GM12878 (cell line): ENCODE results near the gene PCNX1. TPM values are rescaled to one million over a fixed set of nuclear protein-coding genes. Genes with fewer than 3 reads are reported as not detected.
"Not testable (repeated sequence)": the region's sequence is repeated elsewhere in the genome, so short reads cannot be mapped to it uniquely, and the experiment has no call there.

ENCODE experiments used
- ATAC-seq: fragments of 200-7000 bp; cut with Tn5 transposase; 3 replicates; pipeline ENCODE4 v1.9.1; 2020; ENCODE audit warnings: mild to moderate bottlenecking, moderate library complexity
- BruUV-seq: library from RNA; stranded (reverse); fragments of 400-500 nt; replicated peaks from 2 replicates; lab custom pipeline; 2021; lab: Mats Ljungman, UMichigan
- CTCF ChIA-PET: fragments of 300-600 bp; sonication (Branson Sonifier 250); formaldehyde crosslinking; extraction: SDS; loops from one replicate; lab custom pipeline; 2021; ENCODE audit warnings: inconsistent platforms; lab: Yijun Ruan, JAX
- POLR2A ChIA-PET: fragments of 350-600 bp; formaldehyde crosslinking; extraction: SDS; loops from one replicate; lab custom pipeline; 2021; ENCODE audit warnings: inconsistent platforms; lab: Charles Lee
- RAD21 ChIA-PET: fragments of 300-600 bp; sonication (Branson Sonifier 250); formaldehyde crosslinking; loops from one replicate; lab custom pipeline; 2023; ENCODE audit warnings: antibody characterized with exemption; ENCODE audit not compliant: unreplicated experiment; lab: Charles Lee
- SMC1A ChIA-PET: fragments of 300-600 bp; sonication (Branson Sonifier 250); formaldehyde crosslinking; loops from one replicate; lab custom pipeline; 2023; ENCODE audit not compliant: unreplicated experiment, uncharacterized antibody; lab: Charles Lee
- DNase-seq: peaks from one replicate; pipeline ENCODE4 v3.0.0-alpha.2; 2011; ENCODE audit warnings: low read depth, low spot score
- FAIRE-seq: peaks from 3 replicates; lab custom pipeline; 2011; peaks lifted over from hg19 to GRCh38; lab: Jason Lieb, UNC
- H2AFZ ChIP-seq: 2 replicates; pipeline ENCODE4 v1.6.0; 2011; ENCODE audit warnings: low read depth, low read length, control low read depth; ENCODE audit not compliant: control insufficient read depth
- H3K27ac ChIP-seq: 2 replicates; pipeline ENCODE4 v1.5.1; 2011; ENCODE audit warnings: control low read depth; ENCODE audit not compliant: control insufficient read depth, insufficient read depth
- H3K27me3 ChIP-seq, 2 experiments: replicated peaks in 1 of 2; 2 replicates each; pipeline versions ENCODE4 v1.6.0 to v1.6.1; 2011; ENCODE audit warnings: low read length in 1 of 2; ENCODE audit not compliant: control insufficient read depth in 2 of 2, insufficient read depth in 2 of 2
- H3K36me3 ChIP-seq, 2 experiments: 2 replicates each; pipeline ENCODE4 v1.5.1; 2011; ENCODE audit warnings: low read length in 1 of 2; ENCODE audit not compliant: control insufficient read depth in 2 of 2, insufficient read depth in 2 of 2
- H3K4me1 ChIP-seq: 2 replicates; pipeline ENCODE4 v1.6.1; 2011; ENCODE audit warnings: mild to moderate bottlenecking, low read length, moderate library complexity, mixed read lengths; ENCODE audit not compliant: control insufficient read depth, insufficient read depth
- H3K4me2 ChIP-seq: 2 replicates; pipeline ENCODE4 v1.6.0; 2011; ENCODE audit warnings: control low read depth; ENCODE audit not compliant: control insufficient read depth, insufficient read depth
- H3K4me3 ChIP-seq: fragments of 200-600 bp; sonication (generic); 2 replicates; pipeline ENCODE4 v1.5.1; 2016
- H3K79me2 ChIP-seq: 2 replicates; pipeline ENCODE4 v1.6.0; 2011; ENCODE audit warnings: low read length; ENCODE audit not compliant: control insufficient read depth, insufficient read depth
- H3K9ac ChIP-seq: 2 replicates; pipeline ENCODE4 v1.8.0; 2011; ENCODE audit warnings: low read length, control low read depth, mixed read lengths; ENCODE audit not compliant: control insufficient read depth, insufficient read depth
- H3K9me3 ChIP-seq: replicated peaks from 3 replicates; pipeline ENCODE4 v1.5.1; 2011; ENCODE audit warnings: mild to moderate bottlenecking, low read length; ENCODE audit not compliant: control insufficient read depth, insufficient read depth
- H4K20me1 ChIP-seq: 2 replicates; pipeline ENCODE4 v1.6.0; 2011; ENCODE audit not compliant: control insufficient read depth, insufficient read depth
- CHD4 ChIP-seq: fragments of 200-600 bp; sonication (generic); IDR thresholded peaks from 2 replicates; pipeline ENCODE4 v1.6.1; 2016; ENCODE audit warnings: mild to moderate bottlenecking
- MEF2B ChIP-seq: fragments of 450-650 bp; IDR thresholded peaks from 2 replicates; pipeline ENCODE4 v1.6.1; 2018; ENCODE audit warnings: mild to moderate bottlenecking, moderate library complexity; ENCODE audit not compliant: partially characterized antibody, poor library complexity, severe bottlenecking
- NBN ChIP-seq: fragments of 450-650 bp; IDR thresholded peaks from 2 replicates; pipeline ENCODE4 v1.6.1; 2016
- WGBS: methylation state at CpG from one replicate; pipeline ENCODE4 v1.1.6; 2016; ENCODE audit warnings: low lambda C conversion rate; ENCODE audit not compliant: insufficient replicate concordance, insufficient coverage; ENCODE audit errors: missing lambda C conversion rate; 5-methylcytosine and 5-hydroxymethylcytosine counted together
- in situ Hi-C: fragments of 300-500 bp; cut with MboI; formaldehyde crosslinking; loops from 9 replicates; pipeline ENCODE4 v1.14.3; 2018; ENCODE audit warnings: mixed read lengths
- intact Hi-C: fragments of 100-400 bp; cut with micrococcal nuclease; formaldehyde crosslinking; loops from one replicate; pipeline ENCODE4 v1.14.2; 2022; ENCODE audit not compliant: unreplicated experiment
- polyA plus RNA-seq, 11 experiments: library from polyadenylated mRNA; depleted of rRNA in 4 of 11; unstranded in 6 of 11; stranded (reverse) in 5 of 11; fragments of >200 nt; fragmentation: Nextera tagmentation in 4 of 11; fragmentation: Illumina TruSeq in 1 of 11; extraction: Ambion mirVana in 4 of 11; extraction: Trizol in 1 of 11; gene quantifications; 1 replicate in 1 of 11; 2 replicates in 10 of 11; pipeline versions ENCODE4 v1.2.1 to v1.2.3, GENCODE V29; 2011 to 2016; ENCODE audit warnings: inconsistent platforms in 2 of 11, missing spikeins in 2 of 11, low read depth in 1 of 11
- total RNA-seq, 4 experiments: library from RNA; depleted of rRNA in 3 of 4; stranded (reverse); fragments of >200 nt in 3 of 4; fragmentation: Illumina TruSeq in 1 of 4; extraction: Trizol in 1 of 4; gene quantifications; 2 replicates each; pipeline versions ENCODE4 v1.2.1 to v1.2.3, GENCODE V29; 2013 to 2021
- TF ChIP-seq, protein P1 (sequence below), 3 experiments: IDR thresholded peaks in 2 of 3; conservative IDR thresholded peaks in 1 of 3; 2 replicates each; pipeline ENCODE4 v1.5.1; 2011; ENCODE audit warnings: low read depth in 3 of 3, low read length in 3 of 3, mild to moderate bottlenecking in 3 of 3, control low read depth in 2 of 3, moderate library complexity in 2 of 3, inconsistent platforms in 1 of 3, mixed read lengths in 1 of 3; ENCODE audit not compliant: control insufficient read depth in 2 of 3, insufficient read depth in 1 of 3; ENCODE audit errors: extremely low read depth in 1 of 3

PCNX1 gene
- total and polyA plus RNA-seq, 10 of the 15 experiments (the other 5 are each of a cell fraction or from before 2014, with no cell fraction given), result 4.6 to 53.9 (median 20.5) TPM

- BruUV-seq, H2AFZ ChIP-seq, H3K27ac ChIP-seq, H3K4me1 ChIP-seq, H4K20me1 ChIP-seq, RAD21 ChIA-PET, POLR2A ChIA-PET, DNase-seq, ATAC-seq, FAIRE-seq, in situ Hi-C loops, H3K27me3 ChIP-seq, H3K36me3 ChIP-seq, intact Hi-C loops, H3K4me2 ChIP-seq, H3K4me3 ChIP-seq, H3K79me2 ChIP-seq, H3K9ac ChIP-seq: not testable (repeated sequence)
- 86% methylated on average over 15 of the region's 15 CpGs for WGBS
- H3K9me3 ChIP-seq, result peaks cover 22% of the 10 kb centered on the region; the same call in 2 of the 3 replicates
- ChIA-PET SMC1A (interaction anchor here (1.6 to 2.0 kb wide), 2 partner anchors 11 to 53 kb away, joined by 4 to 5 read pairs; no protein-coding TSS in a partner anchor), CTCF (interaction anchor here (1.1 kb wide), 1 partner anchor 14 kb away, joined by 3 read pairs; no protein-coding TSS in a partner anchor)
Observed at GRCh38 chr14:70941637-70942341, 34.5 kb downstream of the PCNX1 start.

- in situ Hi-C loops, result no loop called here
- intact Hi-C loops, result no loop called here
- DNase-seq (no peak), FAIRE-seq (no peak), ATAC-seq (no peak)
- Histone ChIP-seq H3K9ac (no peak overlapping the region), H3K27ac (no peak overlapping the region), H3K4me3 (no peak overlapping the region), H2AFZ (no peak overlapping the region), H4K20me1 (no peaks in the 10 kb centered on the region), H3K36me3 (peaks cover 2 to 13% of the 10 kb centered on the region in 2 experiments; a peak in 3 of 4 replicates), H3K4me1 (no peaks in the 10 kb centered on the region), H3K27me3 (no peaks in the 10 kb centered on the region), H3K79me2 (no peaks in the 10 kb centered on the region; the same call in none of the 2 replicates), H3K9me3 (peaks cover 26% of the 10 kb centered on the region; the same call in 2 of the 3 replicates), H3K4me2 (no peak overlapping the region)
- BruUV-seq, result no TSS peak
- RAD21 ChIA-PET, result no interaction called here
- TF ChIP-seq NBN (no peak), MEF2B (no peak), CHD4 (no peak)
- TF ChIP-seq, protein P1, sequence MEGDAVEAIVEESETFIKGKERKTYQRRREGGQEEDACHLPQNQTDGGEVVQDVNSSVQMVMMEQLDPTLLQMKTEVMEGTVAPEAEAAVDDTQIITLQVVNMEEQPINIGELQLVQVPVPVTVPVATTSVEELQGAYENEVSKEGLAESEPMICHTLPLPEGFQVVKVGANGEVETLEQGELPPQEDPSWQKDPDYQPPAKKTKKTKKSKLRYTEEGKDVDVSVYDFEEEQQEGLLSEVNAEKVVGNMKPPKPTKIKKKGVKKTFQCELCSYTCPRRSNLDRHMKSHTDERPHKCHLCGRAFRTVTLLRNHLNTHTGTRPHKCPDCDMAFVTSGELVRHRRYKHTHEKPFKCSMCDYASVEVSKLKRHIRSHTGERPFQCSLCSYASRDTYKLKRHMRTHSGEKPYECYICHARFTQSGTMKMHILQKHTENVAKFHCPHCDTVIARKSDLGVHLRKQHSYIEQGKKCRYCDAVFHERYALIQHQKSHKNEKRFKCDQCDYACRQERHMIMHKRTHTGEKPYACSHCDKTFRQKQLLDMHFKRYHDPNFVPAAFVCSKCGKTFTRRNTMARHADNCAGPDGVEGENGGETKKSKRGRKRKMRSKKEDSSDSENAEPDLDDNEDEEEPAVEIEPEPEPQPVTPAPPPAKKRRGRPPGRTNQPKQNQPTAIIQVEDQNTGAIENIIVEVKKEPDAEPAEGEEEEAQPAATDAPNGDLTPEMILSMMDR (IDR thresholded peaks at IDR 0.05 in 2 of 3, conservative IDR thresholded peaks at IDR 0.05 in 1 of 3; ENCODE audit: control insufficient read depth in 2 of 3, extremely low read depth in 1 of 3, insufficient read depth in 1 of 3, low read depth in 3 of 3, low read length in 3 of 3), result no peak
- SMC1A ChIA-PET, result no interaction called here
- POLR2A ChIA-PET, result no interaction called here
- CTCF ChIA-PET, result interaction anchor here (1.1 kb wide), 1 partner anchor 13 kb away, joined by 3 read pairs; no protein-coding TSS in a partner anchor
Observed at GRCh38 chr14:70942342-70942706, 35.1 kb downstream of the PCNX1 start.

- H3K4me1 ChIP-seq, in situ Hi-C loops, H4K20me1 ChIP-seq, intact Hi-C loops, FAIRE-seq, POLR2A ChIA-PET, H3K4me2 ChIP-seq, RAD21 ChIA-PET, H3K9ac ChIP-seq, ATAC-seq, DNase-seq, H3K27me3 ChIP-seq, H2AFZ ChIP-seq, H3K27ac ChIP-seq, SMC1A ChIA-PET, H3K79me2 ChIP-seq, BruUV-seq, H3K4me3 ChIP-seq: not testable (repeated sequence)
- CTCF ChIA-PET, result interaction anchor here (1.1 kb wide), 1 partner anchor 13 kb away, joined by 3 read pairs; no protein-coding TSS in a partner anchor
- Histone ChIP-seq H3K9me3 (peaks cover 29% of the 10 kb centered on the region), H3K36me3 (peaks cover 2 to 15% of the 10 kb centered on the region in 2 experiments; a peak in 3 of 4 replicates)
- 97% methylated on average over 3 of the region's 3 CpGs for WGBS
Observed at GRCh38 chr14:70942721-70943120, 35.5 kb downstream of the PCNX1 start.
